ENCODE data around the gene DTNB.

The DTNB gene

GRCh38 chr2:25379535-25379934 lies 293.8 kb downstream of the DTNB start:
- DNase-seq: no peak

- no peak for DNase-seq
Observed at GRCh38 chr2:25378731-25379490, 294.5 kb downstream of the DTNB start.

GRCh38 chr2:25377822-25378421 lies 295.5 kb downstream of the DTNB start:
- DNase-seq: no peak

GRCh38 chr2:25376750-25377621 lies 296.4 kb downstream of the DTNB start:
- DNase-seq: peak; percentile 91 to 93

- DNase-seq: no peak
Observed at GRCh38 chr2:25375989-25376545, 297.3 kb downstream of the DTNB start.

GRCh38 chr2:25375371-25375988 lies 297.9 kb downstream of the DTNB start:
- no peak for DNase-seq

GRCh38 chr2:25374827-25375226 lies 298.6 kb downstream of the DTNB start:
- DNase-seq: no peak

GRCh38 chr2:25374411-25374810 lies 299.0 kb downstream of the DTNB start:
- DNase-seq: no peak

- no peak for DNase-seq
Observed at GRCh38 chr2:25373269-25373981, 300.0 kb downstream of the DTNB start.

GRCh38 chr2:25372405-25373268 lies 300.7 kb downstream of the DTNB start:
- DNase-seq: no peak

GRCh38 chr2:25371253-25372241 lies 301.8 kb downstream of the DTNB start:
- DNase-seq: no peak

- no peak for DNase-seq
Observed at GRCh38 chr2:25369876-25370275, 303.5 kb downstream of the DTNB start.

GRCh38 chr2:25369439-25369838 lies 303.9 kb downstream of the DTNB start:
- no peak for DNase-seq

GRCh38 chr2:25368660-25369059 lies 304.7 kb downstream of the DTNB start:
- DNase-seq: no peak

- DNase-seq: no peak
Observed at GRCh38 chr2:25367296-25367695, 306.1 kb downstream of the DTNB start.

GRCh38 chr2:25366629-25367028 lies 306.7 kb downstream of the DTNB start:
- DNase-seq: no peak

GRCh38 chr2:25365241-25365640 lies 308.1 kb downstream of the DTNB start:
- no peak for DNase-seq

- no peak for DNase-seq
Observed at GRCh38 chr2:25363733-25364132, 309.6 kb downstream of the DTNB start.

GRCh38 chr2:25362434-25363145 lies 310.8 kb downstream of the DTNB start:
- DNase-seq: peak; percentile 38 to 44
